ENCODE data around the gene SECISBP2. TPM values are rescaled to one million over a fixed set of nuclear protein-coding genes. Genes with fewer than 3 reads are reported as not detected.

SECISBP2 gene
- total and polyA plus RNA-seq, 3 donors from 2014 or later, result 127 to 176 (median 145) TPM

DNA sequence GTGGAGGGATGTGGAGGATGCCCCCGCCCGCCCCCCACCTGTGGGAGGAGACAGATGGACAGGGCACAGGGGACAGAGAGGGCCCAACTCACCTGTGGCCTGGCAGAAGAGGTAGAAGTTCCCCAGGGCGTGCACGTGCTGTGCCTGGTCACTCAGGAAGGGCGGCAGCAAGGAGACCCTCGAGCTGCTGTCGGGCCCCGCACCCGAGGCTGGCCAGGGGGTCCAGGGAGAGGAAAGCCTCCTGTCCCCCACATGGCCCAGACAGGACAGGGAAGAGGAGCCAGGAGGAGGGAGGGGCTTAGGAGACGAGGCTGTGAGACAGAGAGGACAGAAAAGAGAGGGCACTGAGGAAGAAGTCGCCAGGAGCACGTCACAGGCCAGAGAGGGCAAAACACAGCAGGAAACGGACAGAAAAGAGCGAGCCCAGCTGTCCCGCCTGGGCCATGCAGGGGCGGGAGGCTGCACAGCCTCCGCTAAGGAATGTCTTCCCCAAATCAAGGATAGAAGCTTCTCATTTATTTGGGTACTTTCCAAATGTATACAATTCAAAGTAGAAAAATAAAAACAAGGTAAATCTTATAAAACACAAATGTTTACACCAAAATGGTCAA is 58.5 kb downstream of the SECISBP2 start:
- Histone ChIP-seq H3K9me3 (no peaks in the 10 kb centered on the region), H3K4me1 (no peaks in the 10 kb centered on the region), H3K27ac (no peak overlapping the region), H3K36me3 (ENCODE audit: low read depth, missing control alignments) (no peaks in the 10 kb centered on the region), H3K4me3 (no peak overlapping the region), H3K27me3 (no peaks in the 10 kb centered on the region)
- DNase-seq, result no peak
- WGBS, 2 donors, result 93% methylated on average over 17 of the region's 17 CpGs
- intact Hi-C loops (cut with DNase I; ENCODE audit: low total_unique reads), result no loop called here
- TF ChIP-seq POLR2A (IDR thresholded peaks at IDR 0.05), result no peak
- TF ChIP-seq, protein P1, sequence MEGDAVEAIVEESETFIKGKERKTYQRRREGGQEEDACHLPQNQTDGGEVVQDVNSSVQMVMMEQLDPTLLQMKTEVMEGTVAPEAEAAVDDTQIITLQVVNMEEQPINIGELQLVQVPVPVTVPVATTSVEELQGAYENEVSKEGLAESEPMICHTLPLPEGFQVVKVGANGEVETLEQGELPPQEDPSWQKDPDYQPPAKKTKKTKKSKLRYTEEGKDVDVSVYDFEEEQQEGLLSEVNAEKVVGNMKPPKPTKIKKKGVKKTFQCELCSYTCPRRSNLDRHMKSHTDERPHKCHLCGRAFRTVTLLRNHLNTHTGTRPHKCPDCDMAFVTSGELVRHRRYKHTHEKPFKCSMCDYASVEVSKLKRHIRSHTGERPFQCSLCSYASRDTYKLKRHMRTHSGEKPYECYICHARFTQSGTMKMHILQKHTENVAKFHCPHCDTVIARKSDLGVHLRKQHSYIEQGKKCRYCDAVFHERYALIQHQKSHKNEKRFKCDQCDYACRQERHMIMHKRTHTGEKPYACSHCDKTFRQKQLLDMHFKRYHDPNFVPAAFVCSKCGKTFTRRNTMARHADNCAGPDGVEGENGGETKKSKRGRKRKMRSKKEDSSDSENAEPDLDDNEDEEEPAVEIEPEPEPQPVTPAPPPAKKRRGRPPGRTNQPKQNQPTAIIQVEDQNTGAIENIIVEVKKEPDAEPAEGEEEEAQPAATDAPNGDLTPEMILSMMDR (IDR thresholded peaks at IDR 0.05), result no peak

DNA sequence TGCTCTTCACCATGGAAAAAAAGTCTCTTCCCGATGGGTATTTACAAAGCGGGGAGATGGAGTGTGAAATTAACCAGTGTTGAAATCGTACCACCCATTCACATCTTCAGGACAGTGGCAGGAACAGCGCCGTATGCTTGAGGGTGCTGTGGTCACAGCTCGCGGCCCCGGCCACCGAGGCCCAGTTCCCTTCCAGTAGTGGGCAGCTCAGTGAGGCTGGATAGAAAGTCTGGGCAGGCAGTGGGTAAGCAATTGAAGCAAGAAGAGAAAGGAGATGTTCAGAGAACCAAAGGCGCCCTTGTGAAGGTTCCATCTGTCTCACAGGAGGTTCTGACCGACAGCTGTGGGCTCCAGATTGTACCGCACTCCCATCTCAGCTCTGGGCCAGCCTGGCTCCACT is 59.1 kb downstream of the SECISBP2 start:
- WGBS, 2 donors, result 92 to 94% methylated on average over 12 of the region's 12 CpGs
- no peak for TF ChIP-seq POLR2A (IDR thresholded peaks at IDR 0.05)
- TF ChIP-seq, protein P1 (IDR thresholded peaks at IDR 0.05), result no peak
- Histone ChIP-seq H3K9me3 (no peaks in the 10 kb centered on the region), H3K27ac (no peak overlapping the region), H3K27me3 (no peaks in the 10 kb centered on the region), H3K36me3 (ENCODE audit: low read depth, missing control alignments) (no peaks in the 10 kb centered on the region), H3K4me1 (no peaks in the 10 kb centered on the region), H3K4me3 (no peak overlapping the region)
- intact Hi-C loops (cut with DNase I; ENCODE audit: low total_unique reads), result no loop called here
- DNase-seq, result no peak

DNA sequence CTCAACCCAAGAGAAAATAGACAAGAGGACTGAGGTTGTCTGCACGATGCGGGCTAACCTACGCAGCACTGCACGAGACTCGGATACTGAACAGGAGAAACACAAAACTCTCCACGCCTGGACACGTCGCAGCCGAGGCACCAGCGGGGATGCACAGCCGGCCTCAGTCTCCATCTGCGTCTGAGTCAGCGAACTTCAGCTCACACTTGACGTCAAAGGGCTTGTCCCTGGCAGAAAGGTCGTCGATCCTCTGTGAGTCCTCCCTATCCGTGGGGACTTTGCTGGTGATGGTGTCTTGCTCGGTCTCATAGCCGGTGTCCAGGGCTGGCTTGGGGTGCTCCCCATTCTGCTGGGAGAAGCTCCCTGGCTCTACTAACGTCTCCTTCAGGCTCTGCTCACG is 60.2 kb downstream of the SECISBP2 start:
- Histone ChIP-seq H3K4me1 (no peaks in the 10 kb centered on the region), H3K36me3 (ENCODE audit: low read depth, missing control alignments) (no peaks in the 10 kb centered on the region), H3K9me3 (no peaks in the 10 kb centered on the region), H3K27ac (no peak overlapping the region), H3K27me3 (no peaks in the 10 kb centered on the region), H3K4me3 (no peak overlapping the region)
- intact Hi-C loops (cut with DNase I; ENCODE audit: low total_unique reads), result no loop called here
- TF ChIP-seq POLR2A (IDR thresholded peaks at IDR 0.05), result no peak
- TF ChIP-seq, protein P1 (IDR thresholded peaks at IDR 0.05), result no peak
- no peak for DNase-seq
- WGBS, 2 donors, result 96 to 97% methylated on average over 20 to 21 of the region's 21 CpGs

DNA sequence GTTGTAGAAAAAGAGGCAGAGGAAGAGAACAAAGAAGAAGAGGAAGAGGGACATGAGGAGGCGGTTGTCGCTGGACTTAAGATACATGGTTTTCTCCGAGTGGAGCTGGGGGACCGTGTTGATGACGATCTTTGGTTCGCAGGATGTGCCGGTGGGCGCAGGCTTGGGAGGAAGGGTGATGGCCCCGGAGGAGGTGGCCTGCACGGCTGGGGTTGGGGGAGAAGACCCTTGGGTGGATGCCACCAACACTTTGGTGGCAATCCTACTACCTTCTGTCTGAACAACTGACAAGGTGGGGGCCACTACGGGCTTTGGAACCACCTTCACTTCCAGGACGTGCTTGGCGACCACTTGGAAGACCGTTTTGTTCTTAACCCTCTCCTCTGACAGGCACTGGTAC is 60.7 kb downstream of the SECISBP2 start:
- H3K27ac ChIP-seq, result no peak overlapping the region
- intact Hi-C loops (cut with DNase I; ENCODE audit: low total_unique reads), result no loop called here
- no peak for DNase-seq
- no peaks in the 10 kb centered on the region for H3K4me1 ChIP-seq
- TF ChIP-seq, protein P1 (IDR thresholded peaks at IDR 0.05), result no peak
- no peak for TF ChIP-seq POLR2A (IDR thresholded peaks at IDR 0.05)
- 92 to 93% methylated on average over 14 of the region's 14 CpGs for WGBS, 2 donors
- H3K4me3 ChIP-seq, result no peak overlapping the region
- H3K36me3 ChIP-seq (ENCODE audit: low read depth, missing control alignments), result no peaks in the 10 kb centered on the region
- H3K27me3 ChIP-seq, result no peaks in the 10 kb centered on the region
- no peaks in the 10 kb centered on the region for H3K9me3 ChIP-seq

DNA sequence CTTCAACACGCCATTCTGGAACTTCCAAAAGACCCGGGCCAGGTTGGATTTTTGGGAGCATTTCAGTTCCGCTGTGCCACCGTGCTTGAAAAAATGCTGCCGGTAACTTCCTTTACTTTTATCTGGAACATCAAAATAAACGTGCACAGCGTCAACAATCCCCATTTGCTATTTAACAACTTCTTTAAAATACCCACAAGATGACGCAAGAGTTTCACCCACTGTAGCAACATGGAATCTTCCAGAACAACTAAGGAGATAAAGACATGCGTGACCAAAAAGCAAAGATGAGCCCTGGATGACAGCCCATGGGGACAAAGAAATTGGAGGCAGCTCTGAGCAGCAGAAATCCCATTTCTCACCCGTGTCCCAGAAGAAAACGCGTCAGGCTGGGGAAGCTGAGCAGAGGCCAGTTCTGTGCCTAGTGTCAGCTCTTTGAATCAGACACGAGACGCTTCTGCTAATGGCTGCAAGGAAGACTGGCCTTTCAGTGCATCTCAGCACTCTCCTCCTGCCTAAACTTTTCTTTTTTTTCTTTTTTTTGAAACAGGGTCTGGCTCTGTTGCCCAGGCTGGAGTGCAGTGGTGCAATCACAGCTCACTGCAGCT is 61.3 kb downstream of the SECISBP2 start:
- H3K36me3 ChIP-seq (ENCODE audit: low read depth, missing control alignments), result no peaks in the 10 kb centered on the region

More for the DNA sequence above, 61.3 kb downstream of the SECISBP2 start:
- TF ChIP-seq, protein P1 (IDR thresholded peaks at IDR 0.05), result no peak
- no peak for TF ChIP-seq POLR2A (IDR thresholded peaks at IDR 0.05)
- intact Hi-C loops (cut with DNase I; ENCODE audit: low total_unique reads), result no loop called here
- DNase-seq, result no peak
- Histone ChIP-seq H3K4me3 (no peak overlapping the region), H3K27me3 (no peaks in the 10 kb centered on the region), H3K4me1 (no peaks in the 10 kb centered on the region), H3K9me3 (no peaks in the 10 kb centered on the region), H3K27ac (no peak overlapping the region)
- 86 to 89% methylated on average over 14 of the region's 14 CpGs for WGBS, 2 donors
